GM19324 (cell line): ENCODE measurements around the gene BTN3A1.
A peak's percentile ranks its signal among the peaks of the same experiment; 100 is the strongest.
"Not testable (repeated sequence)": the region's sequence is repeated elsewhere in the genome, so short reads cannot be mapped to it uniquely, and the experiment has no call there.

Experiments used
- ATAC-seq: cut with Tn5 transposase; IDR thresholded peaks from one replicate; pipeline ENCODE4 v1.9.1; 2021; ENCODE audit warnings: mild to moderate bottlenecking, moderate library complexity; ENCODE audit not compliant: unreplicated experiment, low FRiP score

Gene BTN3A1

DNA sequence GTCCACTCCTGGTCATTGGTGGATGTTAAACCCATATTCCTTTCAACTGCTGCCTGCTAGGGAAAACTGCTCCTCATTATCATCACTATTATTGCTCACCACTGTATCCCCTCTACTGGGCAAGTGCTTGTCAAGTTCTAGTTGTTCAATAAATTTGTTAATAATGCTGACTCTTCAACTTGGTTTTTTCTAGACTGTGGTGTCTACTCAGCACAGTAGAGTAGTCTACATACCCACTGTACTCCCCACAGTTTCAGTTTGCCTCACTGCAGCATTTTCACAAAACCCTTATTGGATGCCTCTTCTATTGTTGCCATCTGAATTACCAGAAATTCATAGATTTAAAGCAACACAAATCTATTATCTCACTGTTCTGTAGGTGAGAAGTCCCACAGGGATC is 23.9 kb upstream of the BTN3A1 start:
- not testable (repeated sequence) for ATAC-seq

DNA sequence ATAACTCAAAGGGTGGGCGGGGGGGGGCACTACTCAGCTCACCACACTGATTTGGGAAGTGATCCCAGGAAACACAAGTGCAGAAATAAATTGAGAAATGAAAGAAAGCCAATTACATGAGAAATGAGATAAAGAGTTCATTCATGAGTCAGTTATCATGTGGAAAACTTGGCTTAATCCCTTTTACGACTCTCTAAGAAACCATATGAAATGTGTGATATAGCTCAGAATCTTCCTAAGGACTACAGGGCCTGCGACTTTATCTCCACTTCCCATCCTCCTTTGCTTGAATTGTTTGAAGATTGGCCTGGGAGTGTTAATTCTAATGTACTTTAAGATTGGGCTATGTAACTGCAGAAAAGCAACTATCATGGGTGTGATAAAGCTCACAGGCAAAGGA is 22.8 kb upstream of the BTN3A1 start:
- no peak for ATAC-seq

DNA sequence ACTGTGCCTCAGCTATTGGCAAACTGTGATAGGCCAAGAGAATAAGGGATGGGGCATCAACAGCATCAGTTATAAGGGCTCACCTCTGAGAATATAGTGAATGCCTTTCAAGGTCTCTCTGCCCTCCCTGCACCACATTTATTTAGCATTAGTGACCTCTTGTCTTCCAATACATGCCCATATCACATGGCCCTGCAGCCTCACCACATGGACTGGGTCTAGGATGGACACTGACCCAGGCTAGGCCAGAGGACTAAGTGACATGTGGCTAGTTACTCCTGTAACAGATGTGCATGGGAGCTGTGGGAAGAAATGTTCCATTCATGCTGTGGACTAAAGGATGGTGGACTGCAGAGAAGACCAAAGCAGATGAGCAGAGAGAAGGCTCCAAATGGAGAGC is 22.3 kb upstream of the BTN3A1 start:
- ATAC-seq = no peak

DNA sequence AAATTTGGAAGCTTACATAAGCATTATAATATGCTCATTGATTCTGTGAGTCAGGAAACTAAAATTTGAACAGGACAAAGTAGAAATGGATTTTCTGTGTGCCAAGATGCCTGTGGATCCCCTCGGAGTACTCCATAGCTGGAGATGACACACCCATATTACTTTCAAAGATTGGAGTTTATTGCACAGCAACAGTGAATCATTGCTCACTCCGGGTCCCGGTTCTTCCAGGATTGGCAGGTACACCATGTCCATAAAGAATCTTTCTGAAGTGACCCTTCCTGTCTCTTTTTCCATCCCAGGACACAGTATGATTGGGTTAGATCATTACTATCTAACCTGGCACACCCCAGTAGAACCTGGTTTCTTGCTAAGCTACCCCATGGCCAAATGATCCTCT is 21.8 kb upstream of the BTN3A1 start:
- ATAC-seq = no peak

DNA sequence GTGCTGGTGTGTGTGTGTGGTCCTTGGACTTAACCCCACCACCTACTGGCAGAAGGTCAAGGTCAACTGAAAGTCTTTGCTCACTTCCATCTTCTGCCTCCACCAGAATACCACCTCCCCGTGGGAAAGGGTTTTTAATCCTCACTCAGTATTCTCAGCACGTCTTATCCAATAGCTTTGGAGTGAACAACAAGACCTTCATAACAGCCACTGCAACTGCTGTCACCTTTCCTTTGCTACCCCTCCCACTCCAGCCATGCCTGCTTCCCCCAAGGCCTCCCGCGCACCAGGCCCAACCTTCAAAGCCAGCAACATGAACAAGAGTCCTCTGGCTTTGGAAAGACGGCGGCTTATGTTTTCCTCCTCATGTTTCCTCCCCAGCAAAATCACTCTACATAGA is 20.0 kb upstream of the BTN3A1 start:
- ATAC-seq = no peak

DNA sequence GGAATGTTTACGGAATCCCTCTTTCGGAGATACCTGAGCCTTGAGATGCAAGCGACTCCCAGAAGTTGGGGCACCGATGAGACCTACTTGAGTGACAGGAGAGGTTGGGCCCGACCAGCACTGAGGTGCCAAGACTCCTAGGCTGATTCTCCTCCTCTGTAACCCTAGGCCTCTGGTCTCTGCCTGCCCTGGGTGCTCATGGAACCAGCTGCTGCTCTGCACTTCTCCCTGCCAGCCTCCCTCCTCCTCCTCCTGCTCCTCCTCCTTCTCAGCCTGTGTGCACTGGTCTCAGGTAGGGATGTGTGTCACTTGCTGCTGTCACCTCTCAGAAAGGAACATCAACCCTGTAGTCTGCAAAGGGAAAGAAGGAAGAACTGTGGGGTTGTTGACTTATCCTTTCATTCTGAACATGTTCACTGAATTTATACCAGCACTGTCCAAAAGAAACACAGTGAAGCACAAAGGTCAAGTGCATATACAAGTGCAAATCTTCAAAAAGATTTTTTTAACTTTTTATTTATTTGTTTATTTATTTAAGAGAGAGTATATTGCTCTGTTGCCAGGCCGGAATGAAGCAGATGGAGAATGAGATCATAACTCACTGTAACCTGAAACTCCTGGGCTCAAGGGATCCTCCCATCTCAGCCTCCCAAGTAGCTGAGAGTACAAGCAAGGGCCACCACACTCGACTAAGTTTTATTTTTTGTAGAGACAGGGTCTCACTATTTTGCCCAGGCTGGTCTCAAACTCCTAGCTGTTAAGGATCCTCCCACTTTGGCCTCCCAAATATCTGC is 18.3 kb upstream of the BTN3A1 start:
- ATAC-seq = no peak

DNA sequence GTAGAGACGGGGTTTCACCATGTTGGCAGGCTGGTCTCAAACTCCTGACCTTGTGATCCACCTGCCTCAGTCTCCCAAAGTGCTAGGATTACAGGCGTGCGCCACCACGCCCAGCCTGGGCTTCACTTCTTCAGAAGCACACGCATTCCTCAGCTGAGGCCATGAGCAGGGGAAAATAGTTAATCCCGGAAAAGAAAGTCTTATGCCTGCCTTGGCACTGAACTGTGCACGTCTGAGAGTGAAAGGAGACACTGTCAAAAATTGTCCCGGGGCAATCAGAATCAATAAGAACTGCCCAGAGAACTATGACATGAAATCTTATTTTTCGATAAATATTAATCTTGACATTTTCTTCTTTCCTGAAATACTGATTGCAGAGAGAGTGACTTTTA is 16.3 kb upstream of the BTN3A1 start:
- ATAC-seq = no peak

DNA sequence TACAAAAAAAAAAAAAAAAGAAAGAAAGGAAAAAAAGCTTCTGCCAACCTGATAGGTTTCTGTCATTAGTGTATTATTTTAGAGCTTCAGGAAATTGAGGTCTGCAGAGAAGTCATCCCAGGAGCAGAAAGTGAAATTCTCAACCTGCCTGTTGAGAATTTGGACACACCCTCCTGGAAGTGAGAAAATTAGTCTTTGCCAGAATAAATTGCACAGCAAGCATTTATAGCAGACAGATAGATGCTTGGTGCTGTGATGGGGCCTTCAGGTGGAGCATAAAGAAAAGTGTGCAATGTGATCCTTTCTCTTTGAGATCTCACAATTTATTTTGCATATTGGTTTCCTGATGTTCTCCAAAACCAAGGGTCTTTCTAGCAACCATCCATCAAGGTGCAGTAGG is 14.5 kb upstream of the BTN3A1 start:
- no peak for ATAC-seq

DNA sequence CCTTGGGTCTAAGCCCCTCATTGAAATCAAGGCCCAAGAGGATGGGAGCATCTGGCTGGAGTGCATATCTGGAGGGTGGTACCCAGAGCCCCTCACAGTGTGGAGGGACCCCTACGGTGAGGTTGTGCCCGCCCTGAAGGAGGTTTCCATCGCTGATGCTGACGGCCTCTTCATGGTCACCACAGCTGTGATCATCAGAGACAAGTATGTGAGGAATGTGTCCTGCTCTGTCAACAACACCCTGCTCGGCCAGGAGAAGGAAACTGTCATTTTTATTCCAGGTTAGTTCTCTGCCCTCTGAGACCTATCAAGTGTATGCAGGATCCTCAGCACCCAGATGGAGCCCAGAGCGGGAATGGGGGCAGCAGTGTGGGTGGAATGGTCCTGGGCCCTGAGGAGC is 14.1 kb upstream of the BTN3A1 start:
- ATAC-seq = no peak

DNA sequence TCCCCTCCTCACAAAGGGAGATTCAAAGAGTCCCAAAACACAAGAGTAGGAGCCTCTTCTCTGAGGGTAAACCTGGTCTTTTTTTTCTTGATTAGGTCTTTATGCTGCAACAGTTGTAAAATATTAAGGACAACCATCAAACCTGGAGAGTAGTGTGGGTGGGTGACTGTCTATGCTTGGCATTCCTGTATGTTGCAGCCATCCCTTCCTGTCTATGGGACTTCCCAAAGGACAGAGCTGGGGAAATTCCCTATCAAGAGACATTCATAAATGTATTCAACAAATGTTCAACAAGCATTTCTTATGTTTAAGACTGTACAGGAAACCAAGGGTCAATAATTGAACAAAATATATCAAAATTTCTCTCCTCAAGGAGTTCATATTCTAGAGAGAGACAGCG is 13.6 kb upstream of the BTN3A1 start:
- no peak for ATAC-seq

DNA sequence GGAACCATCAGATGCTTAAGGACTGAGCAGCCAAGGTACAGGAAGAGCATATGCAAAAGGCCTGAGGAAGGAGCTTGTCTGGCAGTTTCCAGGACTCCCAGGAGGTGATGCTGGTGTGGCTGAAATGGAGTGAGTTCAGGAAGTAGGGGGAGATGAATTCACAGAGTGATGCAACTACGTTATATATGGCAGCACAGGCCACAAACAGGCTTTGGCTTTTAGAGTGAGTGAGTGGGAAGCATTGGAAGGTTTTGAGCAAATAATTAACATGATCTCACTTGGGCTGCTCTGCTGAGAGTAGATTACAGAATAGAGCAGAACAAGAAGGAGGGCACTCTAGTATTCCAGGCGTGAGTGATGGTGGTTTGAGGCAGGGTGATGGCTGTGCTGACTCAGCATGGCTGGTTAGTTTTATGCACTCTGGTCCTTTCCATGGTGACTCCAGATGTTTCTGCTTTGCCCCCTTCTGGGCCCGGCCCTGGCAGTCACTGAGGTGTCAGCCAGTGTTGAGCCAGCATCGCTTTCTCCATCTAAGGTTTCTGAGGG is 12.7 kb upstream of the BTN3A1 start:
- ATAC-seq = no peak

DNA sequence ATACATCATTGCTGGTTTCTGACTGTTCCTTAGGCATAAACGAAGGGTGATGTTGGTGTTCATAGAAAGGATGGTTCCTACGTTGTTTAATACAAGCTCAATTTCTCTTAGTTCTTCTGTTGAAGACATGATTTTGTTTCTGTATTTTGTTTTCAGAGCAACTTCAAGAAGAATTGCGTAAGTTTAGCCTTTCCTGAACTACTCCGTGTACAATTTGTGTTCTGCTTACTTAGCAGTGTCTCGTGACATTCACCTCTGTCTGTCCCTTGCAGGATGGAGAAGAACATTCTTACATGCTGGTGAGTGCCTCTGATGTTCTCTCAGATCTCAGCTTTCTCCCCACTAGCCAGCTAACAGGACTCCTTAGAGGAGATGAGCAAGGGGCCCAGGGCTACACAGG is 11.5 kb upstream of the BTN3A1 start:
- ATAC-seq = no peak

DNA sequence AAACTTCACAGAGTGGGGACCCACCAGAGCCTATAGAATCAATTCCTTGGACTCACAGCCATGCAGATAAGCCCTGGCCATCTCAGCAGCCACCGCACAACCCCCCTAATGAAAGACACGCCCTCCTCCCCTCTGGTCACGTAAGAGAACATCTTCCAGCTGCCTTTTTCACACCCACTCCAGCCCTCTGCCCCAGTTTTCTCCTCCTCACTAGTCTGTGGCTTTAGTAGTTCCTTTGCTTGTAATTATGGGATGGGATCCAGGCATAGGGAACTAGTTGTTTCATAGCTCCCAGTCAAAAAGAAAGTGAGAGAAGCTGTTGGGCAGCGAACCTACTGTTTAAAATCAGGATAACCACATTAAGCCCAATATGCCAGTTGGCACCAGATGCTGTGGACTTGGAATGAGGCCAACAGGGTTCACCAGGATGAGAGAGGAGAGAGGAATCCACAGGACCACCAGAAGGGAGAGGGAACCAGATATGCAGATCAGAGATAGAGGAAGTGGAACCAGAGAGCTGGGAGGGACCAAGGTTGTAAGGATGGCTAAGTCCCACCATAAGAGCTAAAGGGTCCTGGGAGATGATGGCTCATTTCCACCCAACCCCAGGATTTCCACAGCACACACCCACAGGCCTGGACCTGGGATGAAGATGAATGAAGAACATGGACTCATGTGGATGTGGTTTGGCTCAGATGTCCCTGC is 9.0 kb upstream of the BTN3A1 start:
- no peak for ATAC-seq

DNA sequence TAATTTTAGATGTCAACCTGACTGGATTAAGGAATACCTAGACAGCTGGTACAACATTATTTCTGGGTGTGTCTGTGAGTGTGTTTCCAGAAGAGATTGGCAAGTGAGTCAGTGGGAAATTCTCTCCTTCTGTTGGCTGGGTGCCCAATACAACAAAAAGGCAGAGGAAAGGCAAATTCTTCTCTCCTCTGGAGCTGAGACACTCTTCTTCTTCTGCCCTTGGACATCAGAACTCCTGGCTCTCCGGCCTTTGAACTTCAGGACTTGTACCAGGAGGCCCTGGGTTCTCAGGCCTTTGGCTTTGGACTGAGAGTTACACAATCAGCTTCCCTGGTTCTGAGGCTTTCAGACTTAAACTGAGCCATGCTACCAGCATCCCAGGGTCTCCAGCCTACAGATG is 7.8 kb upstream of the BTN3A1 start:
- ATAC-seq = no peak

DNA sequence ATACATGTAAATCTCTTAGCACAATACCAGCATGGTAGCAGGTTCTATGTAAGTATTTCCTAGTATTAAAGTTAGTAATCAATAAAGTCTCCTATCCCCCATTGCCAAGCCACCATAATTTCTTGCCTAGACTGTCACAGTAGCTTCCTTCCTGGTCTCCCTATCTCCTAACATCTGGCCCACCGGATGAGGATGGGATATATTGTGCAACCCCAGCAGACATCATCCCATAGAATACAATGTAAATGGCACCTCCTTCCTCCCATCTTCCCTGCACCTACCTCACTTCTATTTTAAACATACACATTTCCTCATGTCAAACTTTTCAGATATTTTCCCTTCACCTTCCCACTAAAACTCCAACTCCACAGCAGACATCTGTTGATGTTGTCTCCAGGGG is 3.5 kb upstream of the BTN3A1 start:
- ATAC-seq = no peak

DNA sequence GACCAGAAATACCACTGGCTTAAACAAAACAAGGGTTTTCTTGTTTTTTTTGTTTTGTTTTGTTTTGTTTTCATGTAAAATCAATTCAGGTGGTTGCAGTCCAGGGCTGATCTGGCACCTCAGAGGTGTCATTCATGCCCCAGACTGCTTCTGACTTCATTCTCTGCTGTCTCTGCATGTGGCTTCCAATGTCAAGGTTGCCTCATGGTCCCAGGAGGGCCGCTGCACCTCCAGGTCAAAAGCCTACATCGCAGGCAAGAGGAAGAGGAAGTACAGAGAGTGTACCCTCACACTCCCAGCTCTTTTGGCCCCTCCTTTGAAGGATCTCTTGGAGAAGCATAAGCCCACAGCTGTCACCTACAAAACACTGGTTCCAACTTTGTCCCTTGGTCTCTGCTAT is 1.4 kb upstream of the BTN3A1 start:
- no peak for ATAC-seq

DNA sequence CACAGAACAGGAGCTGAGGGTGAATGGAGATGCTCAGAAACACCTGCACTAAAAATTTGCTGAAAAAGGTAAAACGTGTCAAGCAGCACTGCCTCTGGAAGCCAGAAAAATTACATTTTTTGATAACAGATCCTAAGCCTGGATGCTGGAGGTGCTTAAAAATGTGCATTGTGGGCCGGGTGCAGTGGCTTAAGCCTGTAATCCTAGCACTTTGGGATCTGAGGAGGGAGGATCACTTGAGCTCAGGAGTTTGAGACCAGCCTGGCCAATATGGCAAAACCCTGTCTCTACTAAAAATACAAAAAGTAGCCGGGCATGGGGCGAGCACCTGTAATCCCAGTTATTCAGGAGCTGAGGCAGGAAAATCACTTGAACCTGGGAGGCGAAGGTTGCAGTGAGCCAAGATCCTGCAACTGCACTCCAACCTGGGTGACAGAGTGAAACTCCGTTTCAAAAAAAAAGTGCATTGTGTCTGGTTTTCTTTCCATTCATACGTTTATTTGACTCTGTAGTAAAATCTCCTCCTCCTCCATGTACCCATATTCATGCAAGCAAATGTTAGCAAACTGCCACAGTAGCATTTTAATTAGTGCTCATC is 587 bp upstream of the BTN3A1 start:
- ATAC-seq = peak; percentile 13

DNA sequence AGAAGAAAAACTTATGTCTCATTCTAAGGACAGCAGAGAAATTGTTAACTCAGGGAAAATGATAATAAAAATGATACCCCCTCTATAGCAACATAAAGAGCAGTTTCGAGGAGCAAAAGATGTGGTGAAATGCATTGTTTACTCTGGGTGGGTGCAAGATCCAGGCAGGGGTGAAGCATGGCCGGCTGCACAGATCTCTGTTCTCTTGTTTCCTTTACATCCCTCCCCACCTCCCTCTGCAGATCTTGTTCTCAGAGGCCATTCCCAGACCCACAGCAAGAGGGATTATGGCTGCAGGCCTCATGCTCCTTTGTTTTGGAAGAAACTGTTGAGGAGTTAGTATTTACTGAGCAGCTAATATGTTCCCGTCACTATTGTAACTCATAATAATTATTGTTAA is 1.8 kb downstream of the BTN3A1 start:
- ATAC-seq = no peak

DNA sequence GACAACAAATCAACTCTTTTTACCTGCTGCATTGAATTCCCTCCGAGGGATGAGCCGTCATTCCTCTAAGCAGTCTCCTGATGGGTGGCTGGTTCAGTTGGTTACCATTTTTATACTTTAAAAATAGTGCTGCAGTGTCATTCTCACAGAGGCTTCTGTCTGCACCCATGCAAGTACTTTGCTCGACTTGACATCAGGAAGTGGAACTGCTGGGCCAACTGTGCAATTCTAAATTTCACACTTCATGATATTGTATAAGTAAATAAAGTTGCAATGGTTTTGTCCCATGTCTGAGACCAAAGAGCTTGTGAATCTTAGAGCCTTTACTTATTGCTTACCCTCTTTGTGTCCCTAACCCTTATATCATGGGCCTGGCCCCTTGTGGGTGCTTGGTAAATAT is 2.5 kb downstream of the BTN3A1 start:
- no peak for ATAC-seq

DNA sequence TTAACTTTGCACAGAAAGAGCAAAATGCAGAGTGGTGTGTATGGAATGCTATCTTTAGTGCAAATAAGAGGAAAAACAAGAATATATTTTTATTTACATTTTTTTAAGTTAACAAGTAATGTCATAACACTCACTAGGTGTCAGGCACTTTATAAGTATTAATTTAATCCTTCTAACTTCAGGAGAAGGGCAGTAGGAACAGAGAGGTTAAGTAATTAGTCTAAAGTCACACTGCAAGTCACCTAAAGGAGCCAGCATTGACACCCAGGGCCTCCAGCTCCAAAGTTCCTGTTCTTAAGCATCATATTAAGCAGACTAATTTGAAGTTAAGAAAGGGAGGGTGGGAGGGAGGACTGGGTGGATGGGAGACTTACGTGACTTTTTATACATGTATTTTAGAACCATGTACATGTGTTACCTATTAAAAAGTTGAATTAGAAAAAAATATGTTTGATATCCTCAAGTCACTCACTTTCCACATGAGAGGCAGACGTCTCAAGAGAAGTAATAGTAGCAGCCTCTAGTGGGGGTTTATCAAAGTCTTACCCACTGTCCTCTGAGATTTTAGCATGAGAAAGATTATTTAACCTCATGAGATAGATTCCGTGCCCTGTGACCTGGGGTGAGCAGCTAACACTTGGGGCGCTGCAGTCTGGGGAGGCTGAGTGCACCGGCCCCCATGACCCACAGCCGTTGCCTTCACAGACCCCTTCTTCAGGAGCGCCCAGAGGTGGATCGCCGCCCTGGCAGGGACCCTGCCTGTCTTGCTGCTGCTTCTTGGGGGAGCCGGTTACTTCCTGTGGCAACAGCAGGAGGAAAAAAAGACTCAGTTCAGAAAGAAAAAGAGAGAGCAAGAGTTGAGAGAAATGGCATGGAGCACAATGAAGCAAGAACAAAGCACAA is 7.0 kb downstream of the BTN3A1 start:
- ATAC-seq = no peak

DNA sequence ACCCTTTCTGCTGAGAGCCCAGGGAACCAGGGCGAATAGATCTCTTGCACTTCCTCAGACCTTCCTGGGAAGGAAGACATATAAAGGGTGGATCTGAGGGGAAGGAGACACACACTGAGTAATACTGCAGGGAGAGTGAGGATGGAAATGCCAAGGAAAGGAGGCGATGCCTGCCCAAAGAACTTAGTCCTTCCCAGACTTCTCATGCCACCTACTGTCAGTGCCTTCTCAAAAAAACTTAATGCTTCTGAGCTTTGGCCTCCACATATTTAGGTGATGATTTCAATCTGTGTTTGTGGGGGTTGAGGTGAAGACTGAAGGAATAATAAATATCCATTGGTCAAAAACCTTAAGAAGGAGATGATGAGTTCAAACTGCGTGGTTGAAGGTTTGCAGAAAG is 9.7 kb downstream of the BTN3A1 start:
- no peak for ATAC-seq
